Measurements from ENCODE around the gene CCDC88A.

- TF ChIP-seq, protein P1, sequence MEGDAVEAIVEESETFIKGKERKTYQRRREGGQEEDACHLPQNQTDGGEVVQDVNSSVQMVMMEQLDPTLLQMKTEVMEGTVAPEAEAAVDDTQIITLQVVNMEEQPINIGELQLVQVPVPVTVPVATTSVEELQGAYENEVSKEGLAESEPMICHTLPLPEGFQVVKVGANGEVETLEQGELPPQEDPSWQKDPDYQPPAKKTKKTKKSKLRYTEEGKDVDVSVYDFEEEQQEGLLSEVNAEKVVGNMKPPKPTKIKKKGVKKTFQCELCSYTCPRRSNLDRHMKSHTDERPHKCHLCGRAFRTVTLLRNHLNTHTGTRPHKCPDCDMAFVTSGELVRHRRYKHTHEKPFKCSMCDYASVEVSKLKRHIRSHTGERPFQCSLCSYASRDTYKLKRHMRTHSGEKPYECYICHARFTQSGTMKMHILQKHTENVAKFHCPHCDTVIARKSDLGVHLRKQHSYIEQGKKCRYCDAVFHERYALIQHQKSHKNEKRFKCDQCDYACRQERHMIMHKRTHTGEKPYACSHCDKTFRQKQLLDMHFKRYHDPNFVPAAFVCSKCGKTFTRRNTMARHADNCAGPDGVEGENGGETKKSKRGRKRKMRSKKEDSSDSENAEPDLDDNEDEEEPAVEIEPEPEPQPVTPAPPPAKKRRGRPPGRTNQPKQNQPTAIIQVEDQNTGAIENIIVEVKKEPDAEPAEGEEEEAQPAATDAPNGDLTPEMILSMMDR (IDR thresholded peaks at IDR 0.05): no peak
- no peak for TF ChIP-seq POLR2A (IDR thresholded peaks at IDR 0.05)
These were observed 18.1 kb upstream of the CCDC88A start for GRCh38 chr2:55437515-55438390.

Measured in esophagus squamous epithelium (tissue), 4 donors.